IPS DF 6.9 (cell line): ENCODE data around the gene SEC24A.
"Not testable (repeated sequence)": the region's sequence is repeated elsewhere in the genome, so short reads cannot be mapped to it uniquely, and the experiment has no call there.

Source experiments
- DNase-seq: peaks from one replicate; pipeline ENCODE4 v3.0.0-alpha.2; 2013; ENCODE audit warnings: low read depth, low spot score
- H3K27ac ChIP-seq: one replicate; pipeline ENCODE4 v1.5.1; 2013; ENCODE audit warnings: low read length, control low read depth
- H3K27me3 ChIP-seq: 2 replicates; pipeline ENCODE4 v1.6.1; 2013; ENCODE audit warnings: mild to moderate bottlenecking, low read length; ENCODE audit not compliant: control insufficient read depth, insufficient read depth
- H3K36me3 ChIP-seq: 2 replicates; pipeline ENCODE4 v1.6.1; 2013; ENCODE audit warnings: low read length; ENCODE audit not compliant: control insufficient read depth, insufficient read depth
- H3K4me1 ChIP-seq: 2 replicates; pipeline ENCODE4 v1.6.1; 2013; ENCODE audit warnings: low read length; ENCODE audit not compliant: control insufficient read depth, insufficient read depth
- H3K4me3 ChIP-seq: 2 replicates; pipeline ENCODE4 v1.5.1; 2013; ENCODE audit warnings: mild to moderate bottlenecking, low read length
- H3K9me3 ChIP-seq: 2 replicates; pipeline ENCODE4 v1.6.1; 2013; ENCODE audit warnings: low read length, inconsistent platforms; ENCODE audit not compliant: control insufficient read depth, insufficient read depth
- WGBS: extraction: QIAGEN DNeasy Blood & Tissue Kit; methylation state at CpG from one replicate; pipeline ENCODE4 v1.1.7; 2013; ENCODE audit warnings: mixed read lengths, missing lambda C conversion rate; ENCODE audit not compliant: insufficient read length, insufficient coverage; 5-methylcytosine and 5-hydroxymethylcytosine counted together

The SEC24A gene

GRCh38 chr5:134649163-134649835 lies 714 bp downstream of the SEC24A start:
- no CpG with 5 or more reads among the region's 18 CpGs for WGBS
- H3K4me1 ChIP-seq: no peaks in the 10 kb centered on the region
- no peak for DNase-seq

GRCh38 chr5:134650660-134651059 lies 2.1 kb downstream of the SEC24A start:
- H3K4me1 ChIP-seq, H3K4me3 ChIP-seq, DNase-seq, H3K27ac ChIP-seq, H3K36me3 ChIP-seq, H3K27me3 ChIP-seq, H3K9me3 ChIP-seq: not testable (repeated sequence)
- no CpG with 5 or more reads among the region's 6 CpGs for whole genome bisulfite sequencing

More at GRCh38 chr5:134649163-134649835, 714 bp downstream of the SEC24A start:
- peak overlapping the region; percentile 88 for H3K4me3 ChIP-seq
- no peaks in the 10 kb centered on the region for H3K9me3 ChIP-seq
- H3K27me3 ChIP-seq: no peaks in the 10 kb centered on the region
- no peaks in the 10 kb centered on the region for H3K36me3 ChIP-seq
- no peak overlapping the region for H3K27ac ChIP-seq

GRCh38 chr5:134651531-134651930 lies 2.9 kb downstream of the SEC24A start:
- Histone ChIP-seq H3K4me3 (no peak overlapping the region), H3K27ac (no peak overlapping the region), H3K9me3 (no peaks in the 10 kb centered on the region), H3K4me1 (no peaks in the 10 kb centered on the region), H3K27me3 (no peaks in the 10 kb centered on the region), H3K36me3 (no peaks in the 10 kb centered on the region)
- DNase-seq: no peak
- WGBS: no CpG with 5 or more reads among the region's 4 CpGs

- Histone ChIP-seq H3K4me1 (no peaks in the 10 kb centered on the region), H3K36me3 (peaks cover 3% of the 10 kb centered on the region; the same call in 1 of the 2 replicates), H3K9me3 (no peaks in the 10 kb centered on the region), H3K4me3 (no peak overlapping the region), H3K27ac (no peak overlapping the region), H3K27me3 (no peaks in the 10 kb centered on the region)
- no CpG with 5 or more reads among the region's 8 CpGs for WGBS
- no peak for DNase-seq
Observed at GRCh38 chr5:134656690-134657089, 8.1 kb downstream of the SEC24A start.

GRCh38 chr5:134659456-134659855 lies 10.9 kb downstream of the SEC24A start:
- Histone ChIP-seq H3K27ac (no peak overlapping the region), H3K36me3 (peaks cover 3% of the 10 kb centered on the region; the same call in 1 of the 2 replicates), H3K27me3 (no peaks in the 10 kb centered on the region), H3K4me1 (no peaks in the 10 kb centered on the region), H3K4me3 (no peak overlapping the region), H3K9me3 (no peaks in the 10 kb centered on the region)
- DNase-seq: no peak
- no CpG with 5 or more reads among the region's 4 CpGs for WGBS

GRCh38 chr5:134659922-134660321 lies 11.3 kb downstream of the SEC24A start:
- no peaks in the 10 kb centered on the region for H3K27me3 ChIP-seq
- no peaks in the 10 kb centered on the region for H3K9me3 ChIP-seq
- no peak for DNase-seq
- H3K27ac ChIP-seq: no peak overlapping the region
- peaks cover 3% of the 10 kb centered on the region; the same call in 1 of the 2 replicates for H3K36me3 ChIP-seq
- H3K4me3 ChIP-seq: no peak overlapping the region
- H3K4me1 ChIP-seq: no peaks in the 10 kb centered on the region
- no CpG with 5 or more reads among the region's 6 CpGs for WGBS

- Histone ChIP-seq H3K4me1 (no peaks in the 10 kb centered on the region), H3K36me3 (peaks cover 3% of the 10 kb centered on the region; the same call in 1 of the 2 replicates), H3K27ac (no peak overlapping the region), H3K9me3 (no peaks in the 10 kb centered on the region), H3K27me3 (no peaks in the 10 kb centered on the region), H3K4me3 (no peak overlapping the region)
- DNase-seq: no peak
- no CpG with 5 or more reads among the region's 4 CpGs for WGBS
Observed at GRCh38 chr5:134662971-134663370, 14.4 kb downstream of the SEC24A start.

- DNase-seq: no peak
- no CpG with 5 or more reads among the region's 3 CpGs for WGBS
- no peaks in the 10 kb centered on the region for H3K27me3 ChIP-seq
Observed at GRCh38 chr5:134664448-134664847, 15.9 kb downstream of the SEC24A start.

GRCh38 chr5:134673546-134673945 lies 25.0 kb downstream of the SEC24A start:
- not testable (repeated sequence) for H3K4me3 ChIP-seq, DNase-seq, H3K27me3 ChIP-seq, H3K27ac ChIP-seq, H3K36me3 ChIP-seq, H3K4me1 ChIP-seq, H3K9me3 ChIP-seq
- WGBS: no CpG with 5 or more reads among the region's 4 CpGs

More at GRCh38 chr5:134664448-134664847, 15.9 kb downstream of the SEC24A start:
- no peaks in the 10 kb centered on the region for H3K9me3 ChIP-seq
- no peak overlapping the region for H3K4me3 ChIP-seq
- H3K27ac ChIP-seq: no peak overlapping the region
- H3K36me3 ChIP-seq: peaks cover 3% of the 10 kb centered on the region; the same call in 1 of the 2 replicates
- H3K4me1 ChIP-seq: no peaks in the 10 kb centered on the region

GRCh38 chr5:134677357-134677756 lies 28.8 kb downstream of the SEC24A start:
- H3K27ac ChIP-seq, H3K9me3 ChIP-seq, H3K4me1 ChIP-seq, DNase-seq, H3K36me3 ChIP-seq, H3K4me3 ChIP-seq, H3K27me3 ChIP-seq: not testable (repeated sequence)
- no CpG with 5 or more reads among the region's 4 CpGs for WGBS

- not testable (repeated sequence) for H3K9me3 ChIP-seq, H3K4me3 ChIP-seq, H3K27me3 ChIP-seq, DNase-seq, H3K4me1 ChIP-seq, H3K27ac ChIP-seq
- peaks cover 11% of the 10 kb centered on the region; the same call in 1 of the 2 replicates for H3K36me3 ChIP-seq
- WGBS: no CpG with 5 or more reads among the region's 8 CpGs
Observed at GRCh38 chr5:134690144-134690543, 41.6 kb downstream of the SEC24A start.
